Gastroesophageal sphincter (tissue), 3 donors: ENCODE measurements around the gene SLC9B2.

Experiments used
- EP300 ChIP-seq: sonication (generic); formaldehyde crosslinking; IDR thresholded peaks from one replicate; pipeline ENCODE4 v1.6.1; 2017; ENCODE audit warnings: antibody characterized with exemption, mild to moderate bottlenecking
- POLR2A ChIP-seq, 2 donors: fragments of 450-650 bp; IDR thresholded peaks; one replicate each; pipeline ENCODE4 v1.6.1; 2017; ENCODE audit warnings: antibody characterized with exemption in 2 of 2, mild to moderate bottlenecking in 2 of 2, moderate library complexity in 1 of 2
- TF ChIP-seq, protein P1 (sequence below), 4 experiments: fragments of 200-600 bp in 2 of 4; fragments of 450-650 bp in 2 of 4; sonication (generic) in 1 of 4; IDR thresholded peaks; one replicate each; pipeline ENCODE4 v1.5.1; 2017 to 2019; ENCODE audit warnings: antibody characterized with exemption in 4 of 4, mild to moderate bottlenecking in 2 of 4, moderate library complexity in 2 of 4

DNA sequence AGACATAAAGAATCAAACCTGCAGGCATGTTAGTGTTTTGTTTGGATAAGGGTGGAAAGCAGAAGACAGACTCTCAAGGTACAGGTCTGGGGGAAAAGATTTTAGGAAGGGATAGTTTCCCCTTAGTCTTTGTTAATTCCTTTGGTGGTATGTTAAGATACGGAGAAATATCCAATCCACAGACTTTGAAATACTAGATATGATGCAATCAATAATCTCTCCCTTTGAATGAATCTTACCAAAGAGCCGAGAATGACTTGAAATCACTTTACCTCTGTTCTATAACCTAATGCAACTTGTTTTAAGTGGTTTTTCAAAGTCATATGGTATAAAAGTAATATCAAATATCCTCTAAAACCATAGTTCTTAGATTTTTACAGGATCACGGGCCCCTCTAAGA is 28.3 kb upstream of the SLC9B2 start:
- no peak for TF ChIP-seq EP300
- TF ChIP-seq, protein P1, sequence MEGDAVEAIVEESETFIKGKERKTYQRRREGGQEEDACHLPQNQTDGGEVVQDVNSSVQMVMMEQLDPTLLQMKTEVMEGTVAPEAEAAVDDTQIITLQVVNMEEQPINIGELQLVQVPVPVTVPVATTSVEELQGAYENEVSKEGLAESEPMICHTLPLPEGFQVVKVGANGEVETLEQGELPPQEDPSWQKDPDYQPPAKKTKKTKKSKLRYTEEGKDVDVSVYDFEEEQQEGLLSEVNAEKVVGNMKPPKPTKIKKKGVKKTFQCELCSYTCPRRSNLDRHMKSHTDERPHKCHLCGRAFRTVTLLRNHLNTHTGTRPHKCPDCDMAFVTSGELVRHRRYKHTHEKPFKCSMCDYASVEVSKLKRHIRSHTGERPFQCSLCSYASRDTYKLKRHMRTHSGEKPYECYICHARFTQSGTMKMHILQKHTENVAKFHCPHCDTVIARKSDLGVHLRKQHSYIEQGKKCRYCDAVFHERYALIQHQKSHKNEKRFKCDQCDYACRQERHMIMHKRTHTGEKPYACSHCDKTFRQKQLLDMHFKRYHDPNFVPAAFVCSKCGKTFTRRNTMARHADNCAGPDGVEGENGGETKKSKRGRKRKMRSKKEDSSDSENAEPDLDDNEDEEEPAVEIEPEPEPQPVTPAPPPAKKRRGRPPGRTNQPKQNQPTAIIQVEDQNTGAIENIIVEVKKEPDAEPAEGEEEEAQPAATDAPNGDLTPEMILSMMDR (IDR thresholded peaks at IDR 0.05): no peak
- no peak for TF ChIP-seq POLR2A (IDR thresholded peaks at IDR 0.05)
